Activated CD8-positive, alpha-beta memory T cell treated with anti-CD3 and anti-CD28 coated beads for 4 hours (primary cell): Measurements from ENCODE around the gene ACP1.

Source experiments
- DNase-seq, 2 donors: peaks; one replicate each; pipeline ENCODE4 v3.0.0-alpha.2; 2020; ENCODE audit warnings: low read depth in 2 of 2

Gene ACP1

DNA sequence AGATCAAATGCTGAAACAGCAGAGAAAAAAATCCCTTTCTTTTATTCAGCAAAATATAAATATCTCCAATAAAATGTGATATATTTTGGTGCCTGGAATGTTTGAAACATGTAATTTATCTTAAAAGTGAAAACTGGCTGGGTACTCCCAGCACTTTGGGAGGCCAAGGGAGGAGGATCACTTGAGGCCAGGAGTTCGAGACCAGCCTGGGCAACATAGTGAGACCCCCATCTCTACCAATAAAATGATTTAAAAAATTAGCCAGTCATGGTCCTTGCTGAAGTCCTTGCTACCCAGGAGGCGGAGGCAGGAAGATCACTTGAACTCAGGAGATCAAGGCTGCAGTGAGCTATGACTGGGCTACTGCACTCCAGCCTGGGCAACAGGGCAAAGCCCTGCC is 9.6 kb upstream of the ACP1 start:
- no peak for DNase-seq

DNA sequence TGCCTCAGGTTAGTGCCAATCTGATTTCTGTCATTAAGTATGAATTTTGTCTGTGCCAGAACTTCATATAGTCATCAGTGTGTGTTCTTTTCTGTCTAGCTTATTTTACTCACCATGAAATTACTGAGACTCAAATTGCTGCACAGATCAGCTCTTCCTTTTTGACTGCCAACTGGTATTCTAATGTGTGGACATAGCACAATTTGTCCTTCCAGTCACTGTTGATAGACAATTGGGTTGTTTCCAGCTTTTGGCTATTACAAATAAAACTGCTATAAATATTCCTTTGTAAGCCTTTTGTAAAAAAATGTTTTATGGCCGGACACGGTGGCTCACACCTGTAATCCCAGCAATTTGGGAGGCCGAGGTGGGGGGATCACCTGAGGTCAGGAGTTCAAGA is 8.7 kb upstream of the ACP1 start:
- DNase-seq, result no peak

- no peak for DNase-seq
Measured at GRCh38 chr2:257429-257828, 7.3 kb upstream of the ACP1 start.

GRCh38 chr2:257842-258241 is 6.9 kb upstream of the ACP1 start:
- no peak for DNase-seq

DNA sequence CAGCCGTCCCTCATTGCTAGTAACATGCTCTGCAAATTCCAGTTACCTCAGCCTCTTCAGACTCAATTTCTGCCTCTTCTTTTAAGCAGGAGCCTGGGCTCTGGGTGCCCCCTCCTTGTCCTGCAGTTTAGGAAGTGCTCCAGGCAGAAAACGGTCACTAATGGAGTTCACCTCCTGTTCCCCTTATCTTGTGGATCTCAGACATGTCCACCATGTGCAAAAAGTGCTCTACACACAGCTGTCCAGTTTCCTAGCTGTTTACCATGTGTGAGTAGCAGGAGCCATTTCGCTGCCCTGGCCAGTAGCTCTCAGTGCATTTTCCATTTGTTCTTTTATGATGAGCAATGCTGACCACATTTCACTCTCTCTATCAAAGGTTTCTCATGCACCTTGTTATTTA is 5.8 kb upstream of the ACP1 start:
- DNase-seq, result no peak

GRCh38 chr2:259789-260331 is 4.9 kb upstream of the ACP1 start:
- DNase-seq, result no peak

GRCh38 chr2:260507-261161 is 4.1 kb upstream of the ACP1 start:
- DNase-seq, result no peak

DNA sequence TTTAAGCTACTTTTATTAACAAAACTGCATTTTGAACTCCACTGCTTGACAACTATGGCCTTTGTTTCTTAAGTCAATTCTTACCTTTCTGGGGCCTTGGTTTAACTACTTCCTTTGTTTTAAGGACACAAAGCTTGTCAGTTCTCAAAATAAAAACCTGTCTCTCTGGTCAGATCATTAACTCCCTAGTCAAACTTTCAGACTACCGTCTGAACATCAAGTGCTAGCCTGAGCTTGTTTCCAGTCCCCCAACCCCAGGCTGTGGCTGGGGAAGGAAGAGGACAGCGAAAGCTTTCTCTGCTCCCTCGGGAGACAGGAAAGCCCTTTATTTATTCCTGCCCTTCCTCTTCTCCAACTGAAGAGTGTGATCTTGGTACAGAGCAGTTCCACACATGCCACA is 2.6 kb upstream of the ACP1 start:
- DNase-seq, result no peak

DNA sequence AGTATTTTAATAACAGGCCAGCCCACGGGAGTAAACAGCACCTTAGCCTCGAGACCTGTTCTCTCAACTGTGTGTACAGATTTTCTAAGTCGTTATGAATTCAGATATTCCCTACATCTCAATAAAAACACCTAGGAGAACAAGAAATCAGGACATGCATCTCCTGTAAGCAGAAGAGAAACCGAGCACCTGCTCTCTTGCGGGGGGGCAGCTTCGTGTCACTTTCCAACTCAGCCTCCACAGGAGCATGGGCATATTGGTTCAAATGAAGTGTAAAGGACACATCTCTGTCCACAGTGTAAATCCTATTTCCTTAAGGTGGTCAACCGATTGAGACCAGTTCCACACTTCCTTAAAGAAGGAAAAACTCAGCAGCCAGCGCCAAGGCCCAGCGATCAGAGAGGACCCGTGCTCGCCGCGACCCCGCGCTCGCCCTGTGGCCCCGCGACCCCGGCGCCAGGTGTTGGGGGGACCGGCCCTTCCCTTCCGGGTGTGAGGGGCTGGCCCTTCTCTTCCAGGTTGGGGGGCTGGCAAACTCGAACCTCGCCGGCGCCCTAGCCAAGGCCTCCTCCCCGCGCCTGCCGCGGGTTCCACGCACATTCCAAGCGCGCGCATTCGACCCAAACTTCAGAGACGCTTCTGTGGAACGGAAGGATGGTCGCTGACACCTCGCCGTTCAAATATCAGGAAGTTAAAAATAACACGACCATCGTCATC is 1.6 kb upstream of the ACP1 start:
- DNase-seq, result no peak

DNA sequence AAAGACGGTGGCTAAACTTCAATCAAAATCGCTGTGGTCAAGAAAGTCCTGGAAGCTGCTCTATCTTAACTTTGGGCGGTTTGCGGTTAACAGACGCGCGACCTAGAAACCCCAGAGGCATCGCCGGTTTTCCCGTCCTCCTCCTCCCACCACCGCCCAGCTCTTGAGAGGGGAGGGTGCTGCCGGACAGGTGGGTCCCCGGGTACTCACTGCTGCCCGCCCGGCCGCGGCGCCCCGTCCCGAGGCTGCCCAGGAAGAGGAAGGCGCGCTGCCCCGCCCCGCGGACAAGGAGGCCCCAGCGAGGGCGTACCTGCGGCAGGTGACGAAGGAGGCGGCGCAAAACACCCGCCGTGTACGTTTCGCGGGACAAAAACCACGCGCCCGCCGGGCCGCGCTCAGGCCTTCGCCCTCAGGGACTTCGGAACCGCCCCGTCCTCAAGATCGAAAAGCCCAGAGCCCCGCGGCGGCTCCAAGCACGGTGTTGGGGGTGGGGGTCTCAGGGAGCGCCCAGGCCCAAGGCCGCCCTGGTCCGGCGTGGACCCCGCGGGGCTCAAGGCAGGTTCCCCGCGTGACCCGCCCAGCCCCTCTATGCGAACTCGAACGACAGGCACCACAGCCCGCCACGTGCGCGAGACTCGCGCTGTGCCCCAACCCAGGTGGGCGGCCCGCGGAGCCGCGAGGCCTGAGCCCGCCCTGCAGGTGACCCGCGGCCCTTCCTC is 814 bp upstream of the ACP1 start, which contains the start of gene SH3YL1:
TSS of gene SH3YL1 (minus strand) at position 259 of the 719 bp plus-strand sequence. CDS start at position 211, 48 bp downstream.
- peak in 1 of 2 donors; percentile 20 for DNase-seq

DNA sequence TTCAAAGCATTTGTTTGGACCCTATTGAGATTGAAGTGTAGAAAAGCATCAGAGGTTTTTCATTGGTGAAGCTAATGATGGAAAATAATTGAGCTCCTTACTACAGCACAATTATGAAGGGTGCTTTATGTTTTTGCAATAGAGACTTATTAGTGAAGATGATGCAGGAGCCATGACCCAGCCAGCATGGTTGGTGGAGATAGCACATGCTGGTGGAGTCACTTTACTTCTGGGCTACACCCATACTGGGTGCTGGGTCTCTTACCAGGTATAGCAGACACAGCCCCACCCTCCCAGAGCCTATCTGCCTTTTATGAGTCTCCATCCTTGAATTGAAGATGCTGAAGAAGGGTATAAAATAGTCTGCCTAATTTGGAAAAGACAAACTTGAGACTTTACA is 3.6 kb downstream of the ACP1 start:
- DNase-seq, result no peak

- no peak for DNase-seq
Measured at GRCh38 chr2:269356-270030, 4.7 kb downstream of the ACP1 start.

DNA sequence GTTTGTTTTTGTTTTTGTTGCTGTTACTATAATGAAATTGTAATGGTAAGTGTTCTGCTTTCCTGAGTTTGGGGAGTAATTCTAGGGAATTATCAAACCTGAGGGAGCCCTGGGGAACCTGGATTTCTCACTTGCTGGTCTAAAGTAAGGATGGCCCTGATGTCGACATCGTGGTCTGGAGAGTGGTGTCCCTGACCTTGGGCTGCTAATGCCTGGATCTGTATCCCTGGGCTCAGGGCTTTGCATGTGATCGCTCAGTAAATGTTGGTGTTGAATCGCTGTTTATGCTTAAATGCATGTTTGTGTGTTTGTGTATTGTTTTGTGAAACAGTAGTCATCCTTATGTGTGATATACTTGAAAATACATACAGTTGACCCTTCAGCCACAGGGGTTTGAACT is 6.1 kb downstream of the ACP1 start:
- no peak for DNase-seq

DNA sequence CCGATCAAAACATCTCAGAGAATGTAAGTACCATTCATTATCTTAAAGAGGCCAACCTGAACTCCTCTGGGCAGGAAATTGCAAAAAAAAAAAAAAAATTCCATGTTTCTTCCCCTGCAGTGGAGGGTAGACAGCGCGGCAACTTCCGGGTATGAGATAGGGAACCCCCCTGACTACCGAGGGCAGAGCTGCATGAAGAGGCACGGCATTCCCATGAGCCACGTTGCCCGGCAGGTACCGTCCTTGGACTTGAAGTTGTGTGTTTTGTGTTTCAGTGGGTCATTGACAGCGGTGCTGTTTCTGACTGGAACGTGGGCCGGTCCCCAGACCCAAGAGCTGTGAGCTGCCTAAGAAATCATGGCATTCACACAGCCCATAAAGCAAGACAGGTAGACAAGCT is 7.2 kb downstream of the ACP1 start:
- no peak for DNase-seq

GRCh38 chr2:273333-273732 is 8.6 kb downstream of the ACP1 start:
- DNase-seq, result no peak

GRCh38 chr2:274503-274902 is 9.8 kb downstream of the ACP1 start:
- DNase-seq, result no peak

DNA sequence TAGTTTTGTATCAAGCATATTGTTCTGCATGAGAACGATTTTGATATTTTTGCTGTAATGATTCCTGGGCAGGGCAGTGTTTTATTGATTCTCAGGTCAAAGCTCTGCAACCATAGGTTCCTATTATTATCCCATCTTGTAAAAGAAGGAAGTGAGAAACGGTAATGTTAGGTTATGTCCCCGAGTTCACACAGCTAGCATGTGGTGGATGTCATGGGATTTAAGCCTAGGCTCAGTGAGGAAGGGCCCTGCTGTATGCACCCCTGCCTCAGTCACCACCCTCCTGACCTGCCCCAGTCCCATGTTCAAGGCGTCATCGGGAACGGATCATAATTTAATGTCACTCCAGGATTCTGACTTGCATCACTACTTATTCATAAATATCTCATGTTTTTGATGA is 10.7 kb downstream of the ACP1 start:
- DNase-seq, result no peak

GRCh38 chr2:278312-278926 is 13.7 kb downstream of the ACP1 start:
- DNase-seq, result no peak

DNA sequence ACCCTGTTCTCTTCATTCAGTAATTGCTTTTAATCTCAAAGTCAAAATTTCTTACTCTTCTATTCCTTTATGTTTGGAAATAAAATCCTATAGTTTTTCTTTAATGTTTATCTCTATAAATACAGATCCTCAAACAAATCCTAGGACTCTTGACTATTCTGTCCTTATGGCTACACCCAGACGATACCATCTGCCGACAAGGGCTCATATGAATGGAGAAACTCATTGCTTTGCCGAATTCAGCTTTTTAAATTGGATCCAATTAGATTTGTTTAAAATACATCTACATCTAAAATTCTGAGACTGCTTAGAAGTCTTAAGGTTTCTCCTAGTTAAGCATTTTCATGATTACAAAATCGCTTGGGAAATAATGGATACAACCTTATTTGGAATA is 14.2 kb downstream of the ACP1 start:
- DNase-seq, result no peak

GRCh38 chr2:279366-279765 is 14.6 kb downstream of the ACP1 start:
- no peak for DNase-seq

DNA sequence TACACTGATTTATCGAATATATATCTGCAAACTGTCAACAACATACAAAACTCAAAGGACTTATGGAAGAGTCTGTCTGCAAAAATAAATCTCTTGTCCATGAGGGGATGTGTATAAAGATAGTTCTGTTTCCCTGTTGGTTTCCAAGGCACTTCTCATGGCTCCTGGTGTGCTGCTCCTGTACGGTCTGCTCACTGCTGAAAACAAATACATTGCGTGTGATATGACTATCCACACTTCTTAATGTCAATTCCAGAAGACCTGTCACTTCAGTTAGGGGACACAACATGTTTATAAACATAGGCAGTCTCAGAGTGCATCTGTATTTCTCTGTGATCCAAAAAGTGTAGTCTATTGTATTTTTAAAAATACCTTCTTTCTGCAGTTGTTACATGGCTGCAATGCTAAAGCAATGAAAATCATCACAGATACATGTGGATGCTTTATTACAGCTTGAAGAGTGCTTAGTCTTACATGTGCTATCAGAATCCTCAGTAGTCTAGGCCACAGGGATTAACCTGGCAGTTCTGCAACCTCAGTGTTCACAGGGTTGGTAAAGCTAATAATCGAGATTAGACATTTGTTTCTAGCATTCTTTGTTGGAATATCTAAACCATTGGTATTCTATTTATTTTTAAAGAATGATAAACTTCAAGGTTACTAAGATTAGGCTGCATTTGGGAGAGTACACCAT is 15.4 kb downstream of the ACP1 start:
- DNase-seq, result no peak
